Right renal pelvis (tissue), 4 donors: ENCODE measurements around the gene ZFR2. TPM values are rescaled to one million over a fixed set of nuclear protein-coding genes. Genes with fewer than 3 reads are reported as not detected.
"Not testable (repeated sequence)": the region's sequence is repeated elsewhere in the genome, so short reads cannot be mapped to it uniquely, and the experiment has no call there.

Experiments used
- DNase-seq, 4 donors: peaks; one replicate each; pipeline ENCODE4 v3.0.0-alpha.2; 2013; ENCODE audit warnings: low read depth in 4 of 4, low spot score in 3 of 4, missing footprints in 1 of 4
- polyA plus RNA-seq, 4 donors: library from polyadenylated mRNA; unstranded; fragments of 120-200 nt; gene quantifications; one replicate each; pipeline ENCODE4 v1.2.1, GENCODE V29; 2013; ENCODE audit not compliant: insufficient read length in 4 of 4

Gene ZFR2
- polyA plus RNA-seq, 4 donors = 1.3 to 1.8 (median 1.6) TPM

DNA sequence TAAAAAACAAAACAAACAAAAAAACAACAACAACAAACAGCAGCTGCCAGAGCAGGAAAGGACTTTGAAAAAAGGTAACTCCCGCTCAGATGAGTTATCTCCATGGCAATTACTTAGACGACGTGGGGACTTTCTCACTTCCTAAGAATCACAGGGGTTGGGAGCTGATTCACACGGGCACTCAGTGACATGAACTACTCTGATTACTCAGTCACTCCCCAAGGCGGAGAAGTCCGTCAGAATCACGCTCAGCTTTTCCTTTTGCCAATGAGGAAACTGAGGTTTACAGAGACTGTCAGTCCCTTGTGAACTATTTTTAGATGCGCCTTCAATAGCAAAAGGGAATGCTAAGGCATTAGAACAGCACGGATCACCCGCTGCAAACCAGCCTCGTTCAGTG lies 50.4 kb downstream of the ZFR2 start:
- DNase-seq = no peak

DNA sequence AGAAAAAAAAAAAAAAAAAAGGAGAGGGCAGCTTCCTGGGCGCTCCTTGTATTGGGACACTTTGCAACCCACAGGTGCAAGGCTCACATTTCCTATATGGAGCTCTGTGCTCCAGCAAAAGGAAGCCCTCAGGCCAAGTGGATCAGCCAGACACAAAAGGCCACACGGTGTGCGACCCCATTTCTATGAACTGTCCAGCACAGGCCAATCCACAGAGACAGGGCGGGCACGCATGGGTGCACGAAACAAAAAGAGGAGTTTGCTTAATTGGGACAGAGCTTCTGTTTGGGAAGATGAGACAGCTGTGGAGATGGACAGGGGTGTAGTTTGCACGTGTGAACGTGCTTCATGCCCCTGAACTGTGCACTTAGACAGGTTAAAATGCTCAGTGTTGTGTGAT lies 51.1 kb downstream of the ZFR2 start:
- DNase-seq = no peak

DNA sequence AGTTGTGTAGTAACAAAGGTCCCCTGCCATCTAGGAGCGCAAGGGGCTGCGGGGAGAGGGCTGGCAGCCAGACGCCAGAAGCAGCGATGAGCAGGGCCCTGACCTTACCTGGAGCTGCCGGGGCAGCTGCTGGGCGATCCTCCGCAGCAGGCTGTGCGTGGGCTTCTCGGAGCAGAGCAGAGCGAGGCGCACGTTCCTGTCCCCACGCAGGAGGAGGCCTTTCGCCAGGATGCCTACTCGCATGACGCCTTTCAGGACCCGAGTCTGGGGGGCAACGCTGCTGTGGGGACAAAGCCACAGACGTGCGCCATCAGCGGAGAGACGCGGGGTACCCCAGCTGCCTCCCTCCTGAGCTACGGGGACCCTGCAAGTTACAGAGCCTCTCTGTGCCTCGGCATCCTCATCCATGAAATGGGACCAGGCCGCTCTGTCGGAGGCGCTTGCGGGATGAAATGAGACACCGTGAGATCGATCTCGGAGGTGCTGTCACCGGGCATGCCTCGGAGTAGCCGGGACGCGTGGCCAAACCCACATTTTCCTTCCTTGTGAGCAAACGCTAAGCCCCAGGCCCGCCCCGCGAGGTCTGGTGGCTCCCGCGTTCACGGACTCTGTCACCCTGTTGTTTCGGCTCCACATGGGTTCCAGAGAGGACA lies 52.1 kb downstream of the ZFR2 start:
- no peak for DNase-seq

DNA sequence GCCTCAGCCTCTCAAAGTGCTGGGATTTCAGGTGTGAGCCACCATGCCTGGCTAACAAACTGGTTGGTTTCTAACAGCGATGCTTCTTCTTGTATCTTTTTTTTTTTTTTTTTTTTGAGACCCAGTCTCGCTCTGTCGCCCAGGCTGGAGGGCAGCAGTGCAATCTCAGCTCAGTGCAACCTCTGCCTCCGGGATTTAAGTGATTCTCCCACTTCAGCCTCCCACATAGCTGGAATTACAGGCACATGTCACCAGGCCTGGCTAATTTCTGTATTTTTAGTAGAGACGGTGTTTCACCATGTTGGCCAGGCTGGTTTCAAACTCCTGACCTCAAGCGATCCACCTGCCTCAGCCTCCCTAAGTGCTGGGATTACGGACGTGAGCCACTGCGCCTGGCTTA lies 52.7 kb downstream of the ZFR2 start:
- not testable (repeated sequence) for DNase-seq

DNA sequence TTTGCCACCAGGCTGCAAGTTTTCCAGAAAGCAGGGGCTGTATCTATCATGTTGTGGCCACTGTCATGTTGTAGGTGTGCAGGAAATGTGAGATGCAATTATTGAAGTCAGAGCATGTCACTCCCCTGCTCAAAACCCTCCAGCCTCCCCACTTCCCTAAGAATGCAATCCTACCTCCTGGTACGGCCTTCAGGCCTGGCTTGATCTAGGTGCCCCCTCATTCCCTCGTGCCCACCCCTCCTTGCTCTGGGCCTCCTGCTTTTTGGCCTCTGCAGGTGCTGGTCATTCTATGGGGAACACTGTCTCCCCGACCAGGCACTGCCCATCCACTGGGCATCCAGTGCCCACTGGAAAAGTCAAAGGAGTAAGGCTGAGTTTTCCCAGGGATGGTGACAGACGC lies 54.2 kb downstream of the ZFR2 start:
- no peak for DNase-seq

DNA sequence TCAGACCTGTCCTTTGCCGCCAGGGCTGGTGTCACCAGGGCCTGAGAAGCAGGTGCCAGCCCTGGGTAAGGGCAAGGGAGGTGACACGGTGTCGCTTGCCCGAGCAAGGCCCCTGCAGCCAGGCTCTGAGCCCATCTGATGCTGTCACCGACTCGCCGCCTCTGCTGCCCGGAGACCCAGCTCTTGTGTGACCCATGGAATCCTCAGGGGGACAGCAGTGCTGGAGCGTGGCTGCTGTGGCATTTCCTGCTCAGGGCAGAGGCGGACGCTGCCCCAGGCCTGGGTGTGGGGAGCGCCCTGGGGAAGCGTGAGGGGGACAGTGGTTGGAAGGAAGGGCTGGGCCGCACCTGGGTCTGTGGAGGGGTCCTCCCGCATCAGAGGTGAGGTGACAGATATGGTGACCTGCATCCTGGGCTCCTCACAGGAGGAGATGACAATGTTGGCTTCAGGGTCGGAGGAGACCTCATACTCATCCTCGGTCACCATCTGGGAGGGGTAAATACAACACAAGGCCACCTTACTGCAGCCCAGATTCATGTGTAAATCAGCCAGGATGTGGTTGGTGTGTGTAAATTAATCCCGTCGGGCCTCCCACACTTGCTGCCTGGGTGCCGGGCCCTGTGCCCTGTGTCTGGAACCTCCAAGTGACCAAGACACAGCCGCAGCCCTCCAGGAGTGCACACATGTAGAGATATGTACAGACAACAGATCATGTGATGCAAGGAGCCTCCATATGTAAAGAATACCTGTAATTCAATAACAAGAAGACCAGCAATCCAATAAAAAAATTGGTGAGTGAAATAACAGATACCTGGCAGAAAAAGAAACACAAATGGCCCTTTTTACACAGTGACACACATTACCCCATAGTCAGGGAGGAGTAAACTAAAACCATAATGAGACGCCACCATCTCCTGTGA lies 55.1 kb downstream of the ZFR2 start:
- DNase-seq = no peak

DNA sequence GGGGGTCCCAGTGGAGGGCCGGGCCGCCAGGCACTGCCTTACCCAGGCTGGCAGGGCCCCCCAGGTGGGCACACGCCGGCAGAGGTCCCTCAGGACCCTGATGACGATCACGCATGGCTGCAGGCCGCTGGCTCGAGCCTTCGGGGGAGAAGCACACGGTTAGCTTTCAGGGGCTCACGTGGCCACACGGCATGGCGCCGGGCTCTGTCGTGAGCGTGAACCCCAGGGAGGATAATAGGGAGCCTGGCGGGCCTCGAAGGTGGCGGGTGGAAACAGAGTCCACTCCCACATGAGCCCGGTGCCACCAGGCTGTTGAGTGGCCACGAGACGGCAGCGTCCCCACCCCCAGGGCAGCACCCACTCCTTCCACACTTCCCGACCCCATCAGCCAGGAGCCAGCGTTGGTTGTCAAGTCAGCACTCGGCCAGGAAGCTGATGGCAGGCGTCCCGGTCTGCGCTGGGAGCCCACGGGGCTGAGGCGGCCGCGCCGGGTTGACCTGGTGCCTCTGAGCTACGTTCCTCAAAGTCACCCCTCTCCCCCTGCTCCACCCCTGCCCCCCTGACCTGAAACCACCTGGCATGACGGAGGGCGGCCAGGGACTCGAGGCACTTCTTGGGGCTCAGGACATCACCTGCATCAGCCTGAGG lies 58.0 kb downstream of the ZFR2 start:
- no peak for DNase-seq

DNA sequence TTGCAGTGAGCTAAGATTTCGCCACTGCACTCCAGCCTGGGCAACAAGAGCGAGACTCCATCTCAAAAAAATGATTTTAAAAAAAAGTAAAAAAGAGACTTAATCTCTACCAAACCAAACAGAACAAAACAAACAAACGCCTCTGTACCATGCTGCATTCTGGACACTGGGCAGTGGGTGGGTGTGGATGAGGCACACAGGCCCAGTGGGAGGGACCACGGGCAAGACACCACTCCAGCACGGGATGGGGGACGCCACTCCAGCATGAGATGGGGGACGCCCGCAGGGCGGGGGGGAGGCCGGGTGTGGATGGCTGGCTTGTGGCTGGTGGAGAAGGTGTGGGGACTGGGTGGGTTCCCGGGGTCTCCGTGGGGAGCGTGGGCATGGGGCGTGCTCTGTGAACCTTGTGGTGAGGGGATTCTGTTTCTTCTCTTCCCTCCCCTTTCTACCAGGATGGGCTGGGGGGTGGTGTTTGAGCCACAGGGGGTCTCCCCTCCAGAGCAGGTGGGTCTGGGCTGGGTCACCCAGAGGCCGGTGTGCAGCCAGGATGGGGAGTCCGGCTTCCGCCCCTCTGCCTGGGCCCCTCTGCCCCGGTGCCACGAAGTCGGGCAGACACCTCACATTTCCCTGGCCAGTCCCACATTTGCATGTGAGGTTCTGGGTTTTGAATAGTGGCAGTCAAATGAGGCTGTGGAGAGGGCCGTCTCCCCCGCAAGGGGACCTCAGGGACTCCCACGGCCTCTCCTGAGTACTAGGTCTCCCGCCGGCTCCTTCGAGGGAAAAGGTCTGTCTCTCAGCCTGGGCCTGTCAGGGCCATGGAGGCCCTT lies 58.7 kb downstream of the ZFR2 start:
- no peak for DNase-seq

DNA sequence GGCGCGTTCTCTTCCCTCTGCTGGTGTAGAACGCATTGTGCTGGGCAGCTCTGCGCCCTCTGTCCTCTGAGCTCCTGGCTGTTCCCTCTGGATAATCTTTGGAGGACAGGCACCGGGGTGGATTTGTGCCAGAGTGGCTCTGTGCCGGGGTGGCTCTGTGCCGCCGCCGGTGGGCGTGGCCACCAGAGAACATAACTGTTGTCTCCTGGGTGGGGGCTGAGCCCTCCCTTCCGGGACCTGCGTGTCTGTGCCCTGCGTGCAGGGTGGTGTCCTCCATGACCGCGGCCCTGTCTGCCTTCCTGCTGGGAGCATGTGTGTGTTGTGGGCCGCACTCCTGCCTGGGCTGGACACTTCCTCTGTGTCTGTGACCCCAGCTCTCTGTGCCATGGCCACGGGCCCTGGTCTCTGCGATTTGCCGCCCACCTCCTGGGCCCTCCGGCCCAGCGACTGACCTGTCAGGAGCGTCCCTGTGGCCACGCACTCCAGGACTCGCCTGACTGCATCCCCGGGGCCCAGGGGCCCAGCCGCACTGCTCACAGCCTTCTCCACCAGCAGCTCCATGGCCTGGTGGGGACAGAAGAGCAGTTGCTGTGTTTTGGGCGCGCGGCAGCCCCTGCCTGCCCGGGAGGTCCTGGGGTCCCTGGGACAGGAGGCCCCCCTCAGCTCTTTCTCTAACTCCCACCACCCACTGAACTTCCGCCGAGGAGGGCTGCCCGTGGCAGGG lies 60.3 kb downstream of the ZFR2 start:
- DNase-seq = no peak

DNA sequence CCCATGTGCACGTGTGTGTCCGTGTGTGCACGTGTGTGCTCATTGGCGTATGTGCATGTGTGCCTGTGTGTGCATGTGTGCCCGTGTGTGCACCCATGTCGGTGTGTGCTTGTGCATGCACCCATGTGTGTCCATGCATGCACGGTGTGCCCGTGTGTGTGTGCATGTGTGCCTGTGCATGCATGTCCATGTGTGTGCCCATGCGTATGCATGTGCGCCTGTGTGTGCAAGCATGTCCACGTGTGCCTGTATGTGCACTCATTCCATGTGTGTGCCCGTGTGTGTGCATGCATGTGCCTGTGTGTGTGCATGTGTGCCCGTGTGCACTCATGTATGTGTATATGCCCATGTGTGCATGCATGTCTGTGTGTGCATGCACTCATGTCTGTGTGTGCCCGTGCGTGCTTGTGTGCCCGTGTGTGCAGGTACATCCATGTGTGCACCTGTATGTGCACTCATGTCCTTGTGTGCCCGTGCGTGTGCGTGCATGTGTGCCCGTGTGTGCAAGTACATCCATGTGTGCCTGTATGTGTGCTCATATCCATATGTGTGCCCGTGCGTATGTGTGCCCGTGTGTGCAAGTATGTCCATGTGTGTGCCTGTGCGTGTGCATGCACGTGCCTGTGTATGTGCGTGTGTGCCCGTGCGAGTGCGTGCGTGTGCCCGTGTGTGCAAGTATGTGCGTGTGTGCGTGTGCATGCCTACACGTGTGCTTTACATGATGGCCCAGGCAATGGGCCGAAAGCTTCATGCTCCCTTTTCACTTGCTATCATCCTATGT lies 61.1 kb downstream of the ZFR2 start:
- no peak for DNase-seq

DNA sequence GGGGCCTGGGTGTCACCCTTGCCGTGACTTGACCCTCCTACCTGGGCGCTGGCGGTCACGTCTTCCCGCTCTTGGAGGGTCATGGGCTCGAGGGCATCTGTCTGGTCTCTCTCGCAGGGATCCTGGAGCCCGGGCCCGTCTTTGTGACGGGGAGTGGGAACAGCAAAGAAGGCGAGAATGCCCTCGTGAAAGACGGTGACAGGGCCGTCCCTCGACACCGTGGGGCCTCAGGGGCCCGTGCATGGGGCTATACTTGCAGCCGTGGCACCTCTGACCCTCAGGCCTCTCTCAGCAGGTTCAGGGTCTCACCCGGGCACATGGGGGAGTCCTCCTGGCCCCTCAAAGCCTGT lies 61.7 kb downstream of the ZFR2 start:
- DNase-seq = no peak

DNA sequence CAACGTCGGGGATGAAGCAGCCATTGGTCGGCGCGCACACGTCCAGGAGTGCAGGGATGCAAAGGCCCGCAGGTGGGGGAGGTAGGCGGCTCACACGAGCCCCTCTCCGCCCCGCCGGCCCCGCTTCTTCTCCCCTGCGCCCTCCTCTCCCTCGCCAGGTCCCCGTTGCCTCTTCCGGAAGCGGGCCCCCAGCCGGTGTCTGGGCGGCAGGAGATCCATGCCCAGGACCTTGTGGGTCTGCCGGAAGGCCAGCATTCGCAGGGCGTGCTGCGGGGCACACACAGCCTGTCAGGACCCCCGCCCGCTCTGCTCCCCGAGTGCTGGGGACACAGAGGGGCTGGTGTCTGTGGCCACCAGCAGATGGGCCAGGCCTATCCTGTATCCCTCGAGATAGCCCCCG lies 63.0 kb downstream of the ZFR2 start:
- DNase-seq = no peak

DNA sequence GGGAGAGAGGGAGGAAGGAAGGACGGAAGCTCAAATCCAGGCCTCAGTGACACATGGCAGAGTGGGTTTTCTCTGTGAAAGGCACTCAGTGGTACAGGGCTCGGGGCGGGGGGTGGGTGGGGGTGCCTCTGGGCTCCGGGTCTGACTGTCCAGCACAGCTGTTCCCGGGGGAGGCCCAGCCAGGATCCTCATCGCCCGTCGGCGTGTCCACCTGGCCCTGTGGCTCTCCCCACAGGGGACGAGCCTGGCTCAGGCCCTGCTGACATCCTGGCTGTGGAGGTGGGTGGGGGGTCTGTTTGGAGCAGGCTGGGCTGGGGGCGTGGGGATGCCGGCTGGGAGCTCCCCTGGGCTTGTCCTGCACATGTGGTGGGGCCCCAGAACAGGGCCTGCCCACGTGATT lies 64.4 kb downstream of the ZFR2 start:
- no peak for DNase-seq

DNA sequence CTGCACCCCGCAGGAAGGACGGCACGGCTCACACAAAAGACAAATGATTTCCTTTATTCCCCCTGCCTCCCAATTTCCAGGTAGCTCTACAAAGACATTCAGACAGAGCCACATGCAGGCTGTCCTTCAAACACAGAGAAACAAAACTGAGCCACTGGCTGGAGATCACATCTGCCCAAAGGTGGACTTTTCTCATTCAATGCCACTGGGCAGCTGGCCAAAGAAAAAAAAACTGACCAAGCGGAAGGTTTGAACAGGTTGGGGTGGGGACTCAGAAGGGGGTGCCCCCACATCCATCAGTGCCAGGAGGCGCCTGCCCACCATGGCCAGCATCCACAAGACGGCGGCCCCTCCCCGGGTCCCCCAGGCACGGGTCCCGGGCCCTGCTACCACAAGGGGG lies 64.9 kb downstream of the ZFR2 start:
- no peak for DNase-seq

DNA sequence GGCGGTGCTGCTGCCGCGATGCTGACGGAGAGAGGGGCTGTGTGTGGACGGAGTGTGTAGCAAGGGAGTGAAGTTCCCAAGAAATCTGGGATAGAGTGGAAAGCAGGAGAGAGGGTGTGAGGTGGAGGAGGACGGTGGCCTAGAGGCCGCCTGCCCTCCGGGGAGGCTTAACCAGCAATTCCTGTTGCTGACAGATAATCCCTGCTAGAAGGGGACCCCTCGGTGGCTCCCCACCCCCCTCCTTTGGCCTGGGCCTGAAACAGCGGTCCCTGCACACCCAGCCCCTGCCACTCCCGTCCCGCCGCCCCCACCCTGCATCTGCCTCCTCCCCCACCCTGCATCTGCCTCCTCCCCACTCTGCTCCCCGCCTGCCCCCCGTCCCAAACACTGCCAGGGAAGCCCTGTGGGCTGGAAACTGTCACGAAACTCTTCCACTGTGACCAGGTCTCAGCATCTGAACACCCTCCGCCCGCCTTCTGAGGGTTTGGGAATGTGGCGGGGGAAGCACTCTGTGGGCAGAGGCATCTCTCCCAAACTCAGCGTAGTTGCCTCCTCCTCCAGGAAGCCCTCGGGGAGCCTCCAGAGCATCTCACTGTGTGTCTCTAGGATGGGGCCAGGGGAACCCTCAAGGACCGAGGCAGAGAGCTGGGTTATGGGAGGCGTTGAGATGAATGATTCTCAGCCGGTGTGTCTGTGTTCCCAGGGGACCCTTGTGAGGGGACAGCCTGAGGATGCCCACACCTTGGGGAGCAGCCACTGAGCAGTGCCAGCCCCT lies 65.5 kb downstream of the ZFR2 start:
- no peak for DNase-seq

DNA sequence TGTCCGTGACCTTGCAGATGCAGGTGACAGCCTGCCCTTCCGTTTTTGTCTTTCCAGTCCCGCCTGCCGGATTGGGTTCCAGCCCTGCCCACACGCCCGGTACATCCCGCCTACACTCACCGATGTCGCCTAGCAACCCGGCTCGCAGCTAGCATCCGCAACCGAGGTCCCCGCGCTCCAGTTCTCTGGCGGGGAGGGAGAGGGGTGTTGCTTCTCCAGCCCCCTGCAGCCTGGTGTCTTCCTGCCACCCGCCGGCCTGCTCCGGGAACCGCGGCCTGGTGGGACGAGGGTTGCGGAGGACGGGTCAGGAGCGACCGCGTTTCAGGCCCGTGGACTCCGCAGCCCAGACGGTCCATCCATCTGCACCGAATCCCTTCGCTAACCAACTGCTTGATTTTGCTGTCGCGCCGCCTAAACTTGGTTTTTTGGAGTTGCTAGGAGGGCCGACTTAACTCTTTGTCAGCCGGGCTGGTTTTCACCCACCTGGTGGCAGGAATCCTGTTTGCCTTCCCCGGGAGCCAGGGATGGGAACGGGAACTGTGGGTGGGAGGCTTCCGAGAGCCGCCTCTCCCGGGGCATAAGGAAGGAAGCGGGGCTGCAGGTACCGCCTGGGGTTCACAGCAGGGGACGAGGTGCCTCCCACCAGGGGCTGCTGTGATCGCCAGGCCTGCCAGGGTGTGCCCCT lies 67.3 kb downstream of the ZFR2 start:
- no peak for DNase-seq

DNA sequence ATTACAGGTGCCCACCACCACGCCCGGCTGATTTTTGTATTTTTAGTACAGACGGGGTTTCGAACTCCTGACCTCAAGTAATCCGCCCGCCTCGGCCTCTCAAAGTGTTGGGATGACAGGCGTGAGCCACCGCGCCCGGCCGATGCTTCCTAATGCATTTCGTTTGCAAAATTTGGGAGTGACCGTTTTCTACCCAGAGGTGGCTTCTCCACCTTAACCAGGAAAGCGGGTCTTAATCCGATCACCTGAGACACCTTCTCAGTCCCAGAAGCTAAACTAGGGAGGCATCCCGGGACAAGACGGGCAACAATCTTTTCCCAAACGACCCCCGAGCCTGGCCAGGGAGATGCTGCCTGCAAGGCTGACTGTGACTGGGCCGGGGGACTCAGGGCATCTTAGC lies 67.8 kb downstream of the ZFR2 start:
- DNase-seq = no peak

DNA sequence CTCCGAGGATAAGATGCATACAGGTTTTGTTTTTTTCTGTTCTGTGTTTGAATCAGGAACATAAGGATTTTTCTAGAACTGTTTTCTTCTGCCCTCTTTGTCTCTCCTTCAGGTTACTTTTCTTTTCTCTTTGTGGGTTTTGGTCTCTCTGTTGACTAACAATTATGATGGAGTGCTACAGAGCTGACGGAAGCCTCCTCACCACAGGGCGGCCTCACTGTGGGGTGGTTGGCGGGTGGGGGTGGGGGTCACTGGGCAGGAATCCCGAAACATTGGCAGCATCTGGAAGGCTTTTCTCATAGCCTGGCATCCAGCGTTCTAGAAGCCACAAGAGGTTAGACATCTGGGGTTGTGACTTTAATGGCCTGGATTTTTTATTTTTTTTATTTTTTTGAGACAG lies 70.7 kb downstream of the ZFR2 start:
- DNase-seq = no peak
